Hepatocyte (in vitro differentiated cells): ENCODE data around the gene SLC12A7.

ENCODE experiments used
- EZH2 ChIP-seq: fragments of 200-600 bp; sonication (generic); IDR thresholded peaks from 2 replicates; pipeline ENCODE4 v1.6.1; 2016; ENCODE audit warnings: antibody characterized with exemption, mild to moderate bottlenecking, borderline replicate concordance
- TF ChIP-seq, protein P1 (sequence below): fragments of 200-600 bp; sonication (generic); IDR thresholded peaks from 2 replicates; pipeline ENCODE4 v1.5.1; 2016; ENCODE audit warnings: antibody characterized with exemption, mild to moderate bottlenecking; ENCODE audit not compliant: poor library complexity

DNA sequence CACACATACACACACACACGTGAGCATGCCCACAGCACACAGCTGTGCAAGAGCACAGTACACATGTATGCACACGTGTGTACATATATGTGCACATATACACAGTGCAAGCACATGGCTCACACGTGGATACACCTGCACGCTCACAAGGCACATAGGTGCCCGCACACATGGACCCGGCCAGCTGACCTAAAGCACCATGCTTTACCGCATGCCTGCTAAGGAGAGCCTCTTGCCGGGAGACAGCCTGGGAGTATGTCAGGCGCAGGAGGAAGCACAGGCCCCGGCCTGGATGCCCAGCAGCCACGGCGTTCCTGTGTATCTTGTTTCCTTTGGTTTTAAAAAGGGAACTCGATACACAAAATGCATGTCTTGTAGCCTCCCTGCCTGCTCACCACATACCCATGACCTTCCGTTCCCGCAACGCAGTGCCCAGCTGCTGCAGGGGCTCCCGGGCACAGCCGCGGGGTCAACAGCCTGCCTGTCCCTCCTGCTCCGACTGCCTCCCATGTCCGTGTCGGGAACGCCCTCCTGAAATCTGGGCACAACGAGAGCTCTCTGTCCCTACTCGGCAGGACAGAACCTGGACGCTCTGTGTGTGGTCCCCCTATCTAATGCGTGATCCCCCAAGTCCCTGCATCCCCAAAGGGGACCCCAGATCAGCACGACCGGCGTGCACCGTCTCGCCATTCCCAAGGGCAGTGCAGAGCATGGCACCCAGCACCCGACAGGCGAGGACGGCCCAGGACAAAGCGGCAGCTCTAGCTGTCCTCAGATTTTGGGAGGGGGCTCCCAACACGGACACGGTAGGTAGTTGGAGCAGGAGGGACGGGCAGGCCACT, 3.6 kb downstream of the SLC12A7 start:
- TF ChIP-seq, protein P1, sequence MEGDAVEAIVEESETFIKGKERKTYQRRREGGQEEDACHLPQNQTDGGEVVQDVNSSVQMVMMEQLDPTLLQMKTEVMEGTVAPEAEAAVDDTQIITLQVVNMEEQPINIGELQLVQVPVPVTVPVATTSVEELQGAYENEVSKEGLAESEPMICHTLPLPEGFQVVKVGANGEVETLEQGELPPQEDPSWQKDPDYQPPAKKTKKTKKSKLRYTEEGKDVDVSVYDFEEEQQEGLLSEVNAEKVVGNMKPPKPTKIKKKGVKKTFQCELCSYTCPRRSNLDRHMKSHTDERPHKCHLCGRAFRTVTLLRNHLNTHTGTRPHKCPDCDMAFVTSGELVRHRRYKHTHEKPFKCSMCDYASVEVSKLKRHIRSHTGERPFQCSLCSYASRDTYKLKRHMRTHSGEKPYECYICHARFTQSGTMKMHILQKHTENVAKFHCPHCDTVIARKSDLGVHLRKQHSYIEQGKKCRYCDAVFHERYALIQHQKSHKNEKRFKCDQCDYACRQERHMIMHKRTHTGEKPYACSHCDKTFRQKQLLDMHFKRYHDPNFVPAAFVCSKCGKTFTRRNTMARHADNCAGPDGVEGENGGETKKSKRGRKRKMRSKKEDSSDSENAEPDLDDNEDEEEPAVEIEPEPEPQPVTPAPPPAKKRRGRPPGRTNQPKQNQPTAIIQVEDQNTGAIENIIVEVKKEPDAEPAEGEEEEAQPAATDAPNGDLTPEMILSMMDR = no peak
- TF ChIP-seq EZH2 = no peak
